Sigmoid colon (tissue), 7 donors: ENCODE data around the gene MOB3C. TPM values are rescaled to one million over a fixed set of nuclear protein-coding genes. Genes with fewer than 3 reads are reported as not detected.
"Not testable (repeated sequence)": the region's sequence is repeated elsewhere in the genome, so short reads cannot be mapped to it uniquely, and the experiment has no call there.

Experiments
- DNase-seq: peaks from one replicate; pipeline ENCODE4 v3.0.0-alpha.2; 2019
- H3K27ac ChIP-seq, 4 donors: fragments of 200-600 bp; sonication (generic); one replicate each; pipeline ENCODE4 v1.5.1; 2016 to 2019; ENCODE audit warnings: mild to moderate bottlenecking in 1 of 4
- H3K27me3 ChIP-seq, 3 donors: fragments of 200-600 bp; sonication (generic); one replicate each; pipeline ENCODE4 v1.5.1; 2019; ENCODE audit warnings: mild to moderate bottlenecking in 1 of 3
- H3K36me3 ChIP-seq, 4 donors: fragments of 200-600 bp; sonication (generic); one replicate each; pipeline ENCODE4 v1.5.1; 2016 to 2019
- H3K4me1 ChIP-seq, 4 donors: fragments of 200-600 bp; sonication (generic); one replicate each; pipeline ENCODE4 v1.5.1; 2017 to 2019
- H3K4me3 ChIP-seq, 4 donors: fragments of 200-600 bp; sonication (generic); one replicate each; pipeline ENCODE4 v1.5.1; 2017 to 2019; ENCODE audit warnings: mild to moderate bottlenecking in 2 of 4, moderate library complexity in 1 of 4
- H3K9me3 ChIP-seq, 4 donors: fragments of 200-600 bp in 3 of 4; sonication (generic) in 3 of 4; one replicate each; pipeline versions ENCODE4 v1.5.1 to v1.6.1; 2013 to 2019
- CTCF ChIP-seq, 4 experiments: fragments of 450-650 bp in 3 of 4; fragments of 200-600 bp in 1 of 4; IDR thresholded peaks; one replicate each; pipeline ENCODE4 v1.5.1; 2016 to 2019; ENCODE audit warnings: antibody characterized with exemption in 4 of 4, mild to moderate bottlenecking in 3 of 4, moderate library complexity in 2 of 4
- EP300 ChIP-seq, 4 donors: sonication (generic); formaldehyde crosslinking; IDR thresholded peaks; one replicate each; pipeline ENCODE4 v1.6.1; 2017; ENCODE audit warnings: antibody characterized with exemption in 4 of 4
- POLR2A ChIP-seq, 2 donors: fragments of 450-650 bp; IDR thresholded peaks; one replicate each; pipeline ENCODE4 v1.6.1; 2016; ENCODE audit warnings: antibody characterized with exemption in 2 of 2, mild to moderate bottlenecking in 2 of 2, moderate library complexity in 2 of 2
- POLR2AphosphoS5 ChIP-seq, 4 donors: sonication (generic); formaldehyde crosslinking; IDR thresholded peaks; one replicate each; pipeline ENCODE4 v1.6.1; 2017; ENCODE audit warnings: antibody characterized with exemption in 4 of 4
- WGBS, 2 donors: extraction: QIAGEN DNeasy Blood & Tissue Kit; methylation state at CpG; one replicate each; pipeline ENCODE4 v1.1.7; 2013; 5-methylcytosine and 5-hydroxymethylcytosine counted together
- intact Hi-C: fragments of 100-400 bp; cut with DNase I; formaldehyde crosslinking; loops from one replicate; pipeline ENCODE4 v1.15.1; 2023
- polyA plus RNA-seq, 3 donors: library from polyadenylated mRNA; stranded (reverse); fragments of 200-250 nt; gene quantifications; one replicate each; pipeline ENCODE4 v1.2.3, GENCODE V29; 2013
- total RNA-seq, 4 donors: library from RNA; depleted of rRNA; stranded (reverse); fragments of >200 nt; gene quantifications; one replicate each; pipeline ENCODE4 v1.1.0, GENCODE V29; 2016
- donor health status: healthy with polysubstance abuse.
- donor health status: Bipolar disorder and iron deficiency.
- donor health status: healthy.

The MOB3C gene
- total RNA-seq, result 10 to 100 TPM; 11.4 to 25.7 (median 16.0) TPM
- polyA plus RNA-seq, result 10 to 100 TPM in 2 of 3 donors, 1 to 10 TPM in 1; 7.8 to 13.8 (median 12.0) TPM

- Histone ChIP-seq H3K36me3 (peaks cover 0 to 3% (median 0%) of the 10 kb centered on the region in 4 donors), H3K27ac (peak within 1 kb of the TSS; percentile 94 to 98 (median 96)), H3K4me3 (peak within 1 kb of the TSS; percentile 84 to 96 (median 91)), H3K9me3 (no peaks in the 10 kb centered on the region), H3K27me3 (no peaks in the 10 kb centered on the region), H3K4me1 (peaks cover 0 to 55% (median 51%) of the 10 kb centered on the region in 4 donors)
- 1% methylated on average over 62 of the region's 62 CpGs for WGBS, 2 donors
- intact Hi-C loops, result no loop called here
- TF ChIP-seq POLR2A (IDR thresholded peaks at IDR 0.05) (peak; percentile 26 to 41), POLR2AphosphoS5 (IDR thresholded peaks at IDR 0.05) (peak; percentile 36 to 84 (median 80)), CTCF (IDR thresholded peaks at IDR 0.05) (no peak), EP300 (IDR thresholded peaks at IDR 0.05) (no peak)
- DNase-seq, result peak; percentile 96
Measured at GRCh38 chr1:46616277-46617107, at the start of gene MOB3C. TSS of gene MOB3C (minus strand) at chr1:46616811. CDS start at chr1:46613321, 3,490 bp downstream.

GRCh38 chr1:46665983-46666382, 49.4 kb upstream of the MOB3C start:
- Histone ChIP-seq H3K36me3 (peaks cover 0 to 35% (median 15%) of the 10 kb centered on the region in 4 donors), H3K4me3 (no peak overlapping the region), H3K9me3 (no peaks in the 10 kb centered on the region), H3K4me1 (peaks cover 0 to 27% (median 22%) of the 10 kb centered on the region in 4 donors), H3K27me3 (no peaks in the 10 kb centered on the region), H3K27ac (no peak overlapping the region)
- TF ChIP-seq CTCF (IDR thresholded peaks at IDR 0.05) (no peak), POLR2AphosphoS5 (IDR thresholded peaks at IDR 0.05) (no peak), POLR2A (IDR thresholded peaks at IDR 0.05) (no peak), EP300 (IDR thresholded peaks at IDR 0.05) (no peak)
- 70 to 88% methylated on average over 2 of the region's 2 CpGs for WGBS, 2 donors
- no peak for DNase-seq
- intact Hi-C loops, result no loop called here

- H3K27ac ChIP-seq, intact Hi-C loops, H3K27me3 ChIP-seq, H3K9me3 ChIP-seq, DNase-seq, H3K4me3 ChIP-seq: not testable (repeated sequence)
- Histone ChIP-seq H3K36me3 (peaks cover 0 to 53% (median 21%) of the 10 kb centered on the region in 4 donors), H3K4me1 (peaks cover 0 to 22% (median 21%) of the 10 kb centered on the region in 4 donors)
- WGBS, 2 donors, result 95 to 99% methylated on average over 5 of the region's 5 CpGs
Measured at GRCh38 chr1:46662919-46663318, 46.3 kb upstream of the MOB3C start.

- H3K27me3 ChIP-seq, DNase-seq, H3K27ac ChIP-seq, intact Hi-C loops, H3K4me3 ChIP-seq, H3K9me3 ChIP-seq: not testable (repeated sequence)
- 88 to 90% methylated on average over 5 of the region's 5 CpGs for WGBS, 2 donors
- Histone ChIP-seq H3K36me3 (peaks cover 0 to 63% (median 24%) of the 10 kb centered on the region in 4 donors), H3K4me1 (peaks cover 0 to 17% (median 2%) of the 10 kb centered on the region in 4 donors)
Measured at GRCh38 chr1:46660116-46660515, 43.5 kb upstream of the MOB3C start.

GRCh38 chr1:46659307-46659870, 42.8 kb upstream of the MOB3C start:
- H3K9me3 ChIP-seq, result no peaks in the 10 kb centered on the region
- H3K27me3 ChIP-seq, result no peaks in the 10 kb centered on the region
- intact Hi-C loops, result no loop called here
- TF ChIP-seq EP300 (IDR thresholded peaks at IDR 0.05) (no peak), POLR2AphosphoS5 (IDR thresholded peaks at IDR 0.05) (no peak), CTCF (IDR thresholded peaks at IDR 0.05) (no peak), POLR2A (IDR thresholded peaks at IDR 0.05) (no peak)
- H3K4me3 ChIP-seq, result no peak overlapping the region
- WGBS, 2 donors, result 86 to 88% methylated on average over 2 of the region's 2 CpGs
- H3K36me3 ChIP-seq, result peaks cover 0 to 61% (median 22%) of the 10 kb centered on the region in 4 donors
- H3K4me1 ChIP-seq, result peaks cover 0 to 17% (median 2%) of the 10 kb centered on the region in 4 donors
- no peak overlapping the region for H3K27ac ChIP-seq
- DNase-seq, result no peak
